ENCODE measurements around the gene CCL14. TPM values are rescaled to one million over a fixed set of nuclear protein-coding genes. Genes with fewer than 3 reads are reported as not detected.

CCL14 gene
- polyA plus RNA-seq, 1 of the 3 experiments (the other 2 are of a cell fraction), result not detected

GRCh38 chr17:36002631-36003030 lies 16.1 kb upstream of the CCL14 start:
- Histone ChIP-seq H3F3A (replicated peaks; ENCODE audit: insufficient read depth) (no peaks in the 10 kb centered on the region), H3K36me3 (replicated peaks in 1 of 2; ENCODE audit: control insufficient read depth in 1 of 2, insufficient read depth in 2 of 2, low read length in 1 of 2) (no peaks in the 10 kb centered on the region), H2AFZ (ENCODE audit: low read depth) (no peak overlapping the region), H3K4me1 (ENCODE audit: control insufficient read depth in 1 of 2, insufficient read depth in 2 of 2, low read depth in 1 of 2, low read length in 1 of 2) (no peaks in the 10 kb centered on the region), H3K9me2 (no peaks in the 10 kb centered on the region), H3K4me3 (ENCODE audit: low read depth in 2 of 2, low read length in 1 of 2) (no peak overlapping the region), H4K20me1 (ENCODE audit: insufficient read depth) (no peaks in the 10 kb centered on the region), H3K27me3 (ENCODE audit: insufficient read depth) (no peaks in the 10 kb centered on the region; the same call in 1 of the 2 replicates), H3K9ac (no peak overlapping the region), H3K9me3 (no peaks in the 10 kb centered on the region), H3K4me2 (no peak overlapping the region), H3K79me2 (ENCODE audit: insufficient read depth) (no peaks in the 10 kb centered on the region), H3K27ac (ENCODE audit: low read depth in 2 of 2, low read length in 1 of 2) (no peak overlapping the region)
- CTCF ChIA-PET, result no interaction called here
- 7% methylated on average over 7 of the region's 7 CpGs for WGBS (ENCODE audit: low lambda C conversion rate)
- POLR2A ChIA-PET, result no interaction called here
- DNase-seq, result no peak
- no peak for TF ChIP-seq MAX (IDR thresholded peaks at IDR 0.05; ENCODE audit: low read depth)
- TF ChIP-seq, protein P1, sequence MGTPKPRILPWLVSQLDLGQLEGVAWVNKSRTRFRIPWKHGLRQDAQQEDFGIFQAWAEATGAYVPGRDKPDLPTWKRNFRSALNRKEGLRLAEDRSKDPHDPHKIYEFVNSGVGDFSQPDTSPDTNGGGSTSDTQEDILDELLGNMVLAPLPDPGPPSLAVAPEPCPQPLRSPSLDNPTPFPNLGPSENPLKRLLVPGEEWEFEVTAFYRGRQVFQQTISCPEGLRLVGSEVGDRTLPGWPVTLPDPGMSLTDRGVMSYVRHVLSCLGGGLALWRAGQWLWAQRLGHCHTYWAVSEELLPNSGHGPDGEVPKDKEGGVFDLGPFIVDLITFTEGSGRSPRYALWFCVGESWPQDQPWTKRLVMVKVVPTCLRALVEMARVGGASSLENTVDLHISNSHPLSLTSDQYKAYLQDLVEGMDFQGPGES (IDR thresholded peaks at IDR 0.05; ENCODE audit: low read depth, low read length), result no peak
- TF ChIP-seq ZBTB33 (IDR thresholded peaks at IDR 0.05; ENCODE audit: borderline replicate concordance, low read depth), result no peak
- TF ChIP-seq MXI1 (IDR thresholded peaks at IDR 0.05; ENCODE audit: low read depth, low read length), result no peak
- TF ChIP-seq YY1 (IDR thresholded peaks at IDR 0.05; ENCODE audit: low read depth), result no peak
- no peak for TF ChIP-seq RFX5 (IDR thresholded peaks at IDR 0.05; ENCODE audit: low read length)
- TF ChIP-seq, protein P2, sequence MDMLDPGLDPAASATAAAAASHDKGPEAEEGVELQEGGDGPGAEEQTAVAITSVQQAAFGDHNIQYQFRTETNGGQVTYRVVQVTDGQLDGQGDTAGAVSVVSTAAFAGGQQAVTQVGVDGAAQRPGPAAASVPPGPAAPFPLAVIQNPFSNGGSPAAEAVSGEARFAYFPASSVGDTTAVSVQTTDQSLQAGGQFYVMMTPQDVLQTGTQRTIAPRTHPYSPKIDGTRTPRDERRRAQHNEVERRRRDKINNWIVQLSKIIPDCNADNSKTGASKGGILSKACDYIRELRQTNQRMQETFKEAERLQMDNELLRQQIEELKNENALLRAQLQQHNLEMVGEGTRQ (IDR thresholded peaks at IDR 0.05; ENCODE audit: borderline replicate concordance, low read depth, low read length), result no peak
- TF ChIP-seq, protein P3, sequence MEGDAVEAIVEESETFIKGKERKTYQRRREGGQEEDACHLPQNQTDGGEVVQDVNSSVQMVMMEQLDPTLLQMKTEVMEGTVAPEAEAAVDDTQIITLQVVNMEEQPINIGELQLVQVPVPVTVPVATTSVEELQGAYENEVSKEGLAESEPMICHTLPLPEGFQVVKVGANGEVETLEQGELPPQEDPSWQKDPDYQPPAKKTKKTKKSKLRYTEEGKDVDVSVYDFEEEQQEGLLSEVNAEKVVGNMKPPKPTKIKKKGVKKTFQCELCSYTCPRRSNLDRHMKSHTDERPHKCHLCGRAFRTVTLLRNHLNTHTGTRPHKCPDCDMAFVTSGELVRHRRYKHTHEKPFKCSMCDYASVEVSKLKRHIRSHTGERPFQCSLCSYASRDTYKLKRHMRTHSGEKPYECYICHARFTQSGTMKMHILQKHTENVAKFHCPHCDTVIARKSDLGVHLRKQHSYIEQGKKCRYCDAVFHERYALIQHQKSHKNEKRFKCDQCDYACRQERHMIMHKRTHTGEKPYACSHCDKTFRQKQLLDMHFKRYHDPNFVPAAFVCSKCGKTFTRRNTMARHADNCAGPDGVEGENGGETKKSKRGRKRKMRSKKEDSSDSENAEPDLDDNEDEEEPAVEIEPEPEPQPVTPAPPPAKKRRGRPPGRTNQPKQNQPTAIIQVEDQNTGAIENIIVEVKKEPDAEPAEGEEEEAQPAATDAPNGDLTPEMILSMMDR (IDR thresholded peaks at IDR 0.05), result no peak
- no peak for TF ChIP-seq RCOR1 (IDR thresholded peaks at IDR 0.05; ENCODE audit: low read length)
- no peak for TF ChIP-seq USF1 (IDR thresholded peaks at IDR 0.05; ENCODE audit: borderline replicate concordance, low read depth)
- no peak for TF ChIP-seq SMC3 (IDR thresholded peaks at IDR 0.05; ENCODE audit: low read depth, low read length)
- no peak for TF ChIP-seq SIN3A (IDR thresholded peaks at IDR 0.05; ENCODE audit: borderline replicate concordance, low read depth, low read length)

All from SK-N-SH (cell line).